ENCODE results near the gene PTPRD. TPM values are rescaled to one million over a fixed set of nuclear protein-coding genes. Genes with fewer than 3 reads are reported as not detected.

PTPRD gene
- total RNA-seq, 1 experiment from 2014 or later = 32.5 TPM

DNA sequence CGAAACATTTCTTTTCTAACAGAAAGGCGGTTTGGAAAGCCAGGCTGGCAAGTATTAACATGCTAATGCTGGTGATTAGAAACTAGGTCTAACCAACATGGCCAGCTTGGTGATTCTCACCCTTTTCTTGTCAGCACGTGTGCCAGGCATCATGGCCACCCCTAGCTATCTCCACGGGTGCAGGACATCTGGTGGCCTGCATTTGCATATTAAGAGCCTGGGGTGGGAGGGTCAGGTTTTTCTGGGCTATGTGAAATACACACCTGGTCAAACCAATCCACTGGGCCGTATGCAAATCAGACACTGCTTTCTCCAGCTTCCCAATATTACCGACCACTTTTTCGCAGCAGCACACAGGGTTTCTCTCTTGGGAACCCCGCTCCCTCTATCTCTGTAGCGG, 612.1 kb downstream of the PTPRD start:
- TF ChIP-seq, protein P1, sequence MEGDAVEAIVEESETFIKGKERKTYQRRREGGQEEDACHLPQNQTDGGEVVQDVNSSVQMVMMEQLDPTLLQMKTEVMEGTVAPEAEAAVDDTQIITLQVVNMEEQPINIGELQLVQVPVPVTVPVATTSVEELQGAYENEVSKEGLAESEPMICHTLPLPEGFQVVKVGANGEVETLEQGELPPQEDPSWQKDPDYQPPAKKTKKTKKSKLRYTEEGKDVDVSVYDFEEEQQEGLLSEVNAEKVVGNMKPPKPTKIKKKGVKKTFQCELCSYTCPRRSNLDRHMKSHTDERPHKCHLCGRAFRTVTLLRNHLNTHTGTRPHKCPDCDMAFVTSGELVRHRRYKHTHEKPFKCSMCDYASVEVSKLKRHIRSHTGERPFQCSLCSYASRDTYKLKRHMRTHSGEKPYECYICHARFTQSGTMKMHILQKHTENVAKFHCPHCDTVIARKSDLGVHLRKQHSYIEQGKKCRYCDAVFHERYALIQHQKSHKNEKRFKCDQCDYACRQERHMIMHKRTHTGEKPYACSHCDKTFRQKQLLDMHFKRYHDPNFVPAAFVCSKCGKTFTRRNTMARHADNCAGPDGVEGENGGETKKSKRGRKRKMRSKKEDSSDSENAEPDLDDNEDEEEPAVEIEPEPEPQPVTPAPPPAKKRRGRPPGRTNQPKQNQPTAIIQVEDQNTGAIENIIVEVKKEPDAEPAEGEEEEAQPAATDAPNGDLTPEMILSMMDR (conservative IDR thresholded peaks at IDR 0.05) = no peak
- H4K8ac ChIP-seq (replicated peaks; ENCODE audit: insufficient read length, low read depth, low read length) = no peak overlapping the region
- no peak overlapping the region for H4K5ac ChIP-seq (ENCODE audit: insufficient read length, low read depth, low read length)
- H3T11ph ChIP-seq (ENCODE audit: low read length) = no peak overlapping the region
- H3K27ac Mint-ChIP-seq = peak overlapping the region in 2 of 3 experiments; percentile 71 to 74; a peak in 3 of 7 replicates
- no peak overlapping the region for H2BK20ac ChIP-seq (ENCODE audit: low read depth, low read length, poor library complexity, severe bottlenecking)
- H4K20me1 ChIP-seq (ENCODE audit: control insufficient read depth, insufficient read depth, insufficient read length) = no peaks in the 10 kb centered on the region
- H3K14ac ChIP-seq (ENCODE audit: insufficient read depth, low read length) = no peak overlapping the region
- H3K27me3 ChIP-seq (ENCODE audit: insufficient read depth, low read length) = no peaks in the 10 kb centered on the region
- H3K4me3 Mint-ChIP-seq = no peak overlapping the region
- H3K4me1 ChIP-seq (ENCODE audit: insufficient read depth, low read length) = peaks cover 2% of the 10 kb centered on the region; the same call in 1 of the 2 replicates
- H3K79me2 ChIP-seq (ENCODE audit: insufficient read depth, low read length) = no peaks in the 10 kb centered on the region
- H3K23me2 ChIP-seq (ENCODE audit: insufficient read length, low read depth, low read length, poor library complexity, severe bottlenecking) = no peaks in the 10 kb centered on the region
- no peak overlapping the region for H4K91ac ChIP-seq (ENCODE audit: insufficient read length, low read depth, low read length)
- peaks cover 39 to 47% of the 10 kb centered on the region in 2 experiments for H3K4me1 Mint-ChIP-seq
- no peak overlapping the region for H2BK5ac ChIP-seq (ENCODE audit: insufficient read length, low read length)
- WGBS (ENCODE audit: extremely low coverage, insufficient read length, low lambda C conversion rate) = no CpG with 5 or more reads among the region's 9 CpGs
- H3K23ac ChIP-seq (ENCODE audit: insufficient read length, low read depth, low read length) = no peak overlapping the region
- no peaks in the 10 kb centered on the region for H3K27me3 Mint-ChIP-seq (ENCODE audit: low read depth)
- H3K56ac ChIP-seq (ENCODE audit: insufficient read length, low read depth, low read length) = no peak overlapping the region
- no peak overlapping the region for H3K4ac ChIP-seq (ENCODE audit: low read depth, low read length)
- H3K9me3 ChIP-seq (ENCODE audit: control insufficient read depth, low read depth, low read length) = no peaks in the 10 kb centered on the region
- no peak overlapping the region for H3K9ac ChIP-seq (ENCODE audit: extremely low read depth, insufficient read length, low read length)
- H2AFZ ChIP-seq (ENCODE audit: low read length) = no peak overlapping the region
- no peak overlapping the region for H2BK15ac ChIP-seq (ENCODE audit: low read depth, low read length)
- peaks cover 0 to 2% (median 0%) of the 10 kb centered on the region in 3 experiments; a peak in 2 of 7 replicates for H3K36me3 Mint-ChIP-seq (ENCODE audit: insufficient read depth in 1 of 3, low read depth in 3 of 3)
- H3K9me3 Mint-ChIP-seq = no peaks in the 10 kb centered on the region; a peak in 1 of 5 replicates
- no peak overlapping the region for H2BK12ac ChIP-seq (ENCODE audit: insufficient read length, low read depth, low read length)
- H3K18ac ChIP-seq (ENCODE audit: insufficient read length, low read depth, low read length) = peak overlapping the region; percentile 57
- H2AK5ac ChIP-seq (ENCODE audit: insufficient read length, low read length) = no peak overlapping the region
- no peak overlapping the region for H2BK120ac ChIP-seq (ENCODE audit: low read depth, low read length, poor library complexity, severe bottlenecking)
- H3K4me2 ChIP-seq (ENCODE audit: insufficient read depth, insufficient read length, low read length) = no peak overlapping the region
- H3K27ac ChIP-seq (ENCODE audit: insufficient read length, low read depth, low read length) = no peak overlapping the region
- H3K79me1 ChIP-seq (ENCODE audit: insufficient read depth, low read depth, low read length, poor library complexity, severe bottlenecking) = no peaks in the 10 kb centered on the region
- peak; percentile 47 for DNase-seq

Measured in H9 (cell line).